ENCODE results near the gene MAST4.

GRCh38 chr5:66718374-66719002 lies 122.3 kb downstream of the MAST4 start:
- no peak for TF ChIP-seq EZH2phosphoT487 (IDR thresholded peaks at IDR 0.05; ENCODE audit: low read depth)
- TF ChIP-seq, protein P1, sequence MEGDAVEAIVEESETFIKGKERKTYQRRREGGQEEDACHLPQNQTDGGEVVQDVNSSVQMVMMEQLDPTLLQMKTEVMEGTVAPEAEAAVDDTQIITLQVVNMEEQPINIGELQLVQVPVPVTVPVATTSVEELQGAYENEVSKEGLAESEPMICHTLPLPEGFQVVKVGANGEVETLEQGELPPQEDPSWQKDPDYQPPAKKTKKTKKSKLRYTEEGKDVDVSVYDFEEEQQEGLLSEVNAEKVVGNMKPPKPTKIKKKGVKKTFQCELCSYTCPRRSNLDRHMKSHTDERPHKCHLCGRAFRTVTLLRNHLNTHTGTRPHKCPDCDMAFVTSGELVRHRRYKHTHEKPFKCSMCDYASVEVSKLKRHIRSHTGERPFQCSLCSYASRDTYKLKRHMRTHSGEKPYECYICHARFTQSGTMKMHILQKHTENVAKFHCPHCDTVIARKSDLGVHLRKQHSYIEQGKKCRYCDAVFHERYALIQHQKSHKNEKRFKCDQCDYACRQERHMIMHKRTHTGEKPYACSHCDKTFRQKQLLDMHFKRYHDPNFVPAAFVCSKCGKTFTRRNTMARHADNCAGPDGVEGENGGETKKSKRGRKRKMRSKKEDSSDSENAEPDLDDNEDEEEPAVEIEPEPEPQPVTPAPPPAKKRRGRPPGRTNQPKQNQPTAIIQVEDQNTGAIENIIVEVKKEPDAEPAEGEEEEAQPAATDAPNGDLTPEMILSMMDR (IDR thresholded peaks at IDR 0.05; ENCODE audit: low read depth, low read length): no peak

Data from OCI-LY3 (cell line).